ENCODE data around the gene ARFGEF3. TPM values are rescaled to one million over a fixed set of nuclear protein-coding genes. Genes with fewer than 3 reads are reported as not detected.

Gene ARFGEF3
- total RNA-seq, 1 experiment from 2014 or later, result 9.3 TPM

- Histone ChIP-seq H3K9me3 (replicated peaks) (no peaks in the 10 kb centered on the region), H3K36me3 (no peaks in the 10 kb centered on the region; the same call in 1 of the 2 replicates), H3K27me3 (no peaks in the 10 kb centered on the region), H3K4me1 (peaks cover 4% of the 10 kb centered on the region; the same call in 1 of the 2 replicates), H3K27ac (no peak overlapping the region), H3K4me3 (no peak overlapping the region)
- DNase-seq, result no peak
Measured at GRCh38 chr6:138231381-138231886, 69.7 kb downstream of the ARFGEF3 start.

DNA sequence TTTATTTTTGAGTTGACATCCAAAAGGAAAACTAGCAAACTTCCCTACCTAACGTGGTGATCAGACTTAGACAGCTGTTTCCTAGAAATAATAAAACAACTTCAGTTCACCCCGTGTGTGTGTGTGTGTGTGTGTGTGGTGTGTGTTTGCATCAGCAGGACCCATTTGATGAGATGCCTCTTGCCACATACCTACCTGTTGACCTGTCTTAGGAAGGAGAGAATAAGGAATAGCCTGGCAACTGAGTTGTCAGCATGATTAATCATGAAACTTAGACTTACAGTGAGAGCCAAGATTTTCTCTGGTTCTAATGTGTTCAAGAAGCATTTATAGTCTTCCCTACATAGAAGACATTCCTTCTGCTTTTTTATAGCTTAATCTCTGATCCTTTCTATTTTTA is 72.6 kb downstream of the ARFGEF3 start:
- Histone ChIP-seq H3K9me3 (replicated peaks) (no peaks in the 10 kb centered on the region), H3K4me1 (peaks cover 23% of the 10 kb centered on the region), H3K4me3 (no peak overlapping the region), H3K27ac (no peak overlapping the region), H3K36me3 (no peaks in the 10 kb centered on the region; the same call in 1 of the 2 replicates), H3K27me3 (no peaks in the 10 kb centered on the region)
- DNase-seq, result no peak

DNA sequence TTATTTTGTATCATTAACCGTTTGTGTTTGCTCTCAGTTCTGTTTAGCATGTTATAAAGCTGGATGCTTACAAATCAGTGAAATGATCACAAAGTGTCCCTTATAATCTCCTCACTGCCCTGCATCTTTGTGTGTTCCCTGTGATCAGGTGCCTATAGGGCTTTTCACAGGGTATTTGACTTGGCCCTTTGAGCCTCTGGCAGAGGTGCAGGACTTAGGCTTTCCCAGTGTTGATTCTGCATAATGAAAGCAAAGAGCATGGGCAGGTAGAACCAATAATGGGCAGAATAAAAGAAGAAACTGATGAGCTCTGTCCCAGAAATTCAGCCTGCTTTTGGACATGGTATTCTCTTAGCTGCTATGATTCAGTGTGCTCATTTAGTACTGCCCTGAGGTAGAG is 73.5 kb downstream of the ARFGEF3 start:
- DNase-seq, result no peak
- Histone ChIP-seq H3K27ac (no peak overlapping the region), H3K9me3 (replicated peaks) (no peaks in the 10 kb centered on the region), H3K36me3 (no peaks in the 10 kb centered on the region; the same call in 1 of the 2 replicates), H3K4me1 (peaks cover 29% of the 10 kb centered on the region), H3K4me3 (no peak overlapping the region), H3K27me3 (no peaks in the 10 kb centered on the region)

GRCh38 chr6:138235693-138236092 is 74.0 kb downstream of the ARFGEF3 start:
- Histone ChIP-seq H3K27me3 (no peaks in the 10 kb centered on the region), H3K9me3 (replicated peaks) (no peaks in the 10 kb centered on the region), H3K27ac (no peak overlapping the region), H3K4me1 (peaks cover 31% of the 10 kb centered on the region), H3K4me3 (no peak overlapping the region), H3K36me3 (no peaks in the 10 kb centered on the region)
- no peak for DNase-seq

GRCh38 chr6:138237463-138237862 is 75.7 kb downstream of the ARFGEF3 start:
- Histone ChIP-seq H3K4me3 (no peak overlapping the region), H3K27ac (no peak overlapping the region), H3K4me1 (peaks cover 44% of the 10 kb centered on the region), H3K9me3 (replicated peaks) (no peaks in the 10 kb centered on the region), H3K27me3 (no peaks in the 10 kb centered on the region), H3K36me3 (no peaks in the 10 kb centered on the region)
- peak in 1 of 2 experiments; percentile 20 for DNase-seq

GRCh38 chr6:138238368-138238767 is 76.6 kb downstream of the ARFGEF3 start:
- DNase-seq, result peak; percentile 23 to 66
- H3K27ac ChIP-seq, result peak overlapping the region; percentile 35
- peaks cover 53% of the 10 kb centered on the region for H3K4me1 ChIP-seq
- H3K36me3 ChIP-seq, result no peaks in the 10 kb centered on the region
- no peaks in the 10 kb centered on the region for H3K27me3 ChIP-seq
- no peak overlapping the region for H3K4me3 ChIP-seq
- H3K9me3 ChIP-seq (replicated peaks), result no peaks in the 10 kb centered on the region

GRCh38 chr6:138239774-138240173 is 78.0 kb downstream of the ARFGEF3 start:
- H3K4me1 ChIP-seq, result peaks cover 56% of the 10 kb centered on the region
- H3K27ac ChIP-seq, result peak overlapping the region; percentile 92
- H3K4me3 ChIP-seq, result no peak overlapping the region
- no peaks in the 10 kb centered on the region for H3K36me3 ChIP-seq
- no peaks in the 10 kb centered on the region for H3K9me3 ChIP-seq (replicated peaks)
- H3K27me3 ChIP-seq, result no peaks in the 10 kb centered on the region
- peak in 1 of 2 experiments; percentile 27 for DNase-seq

GRCh38 chr6:138240476-138241245 is 78.9 kb downstream of the ARFGEF3 start:
- peak overlapping the region; percentile 32 for H3K4me3 ChIP-seq
- H3K27me3 ChIP-seq, result no peaks in the 10 kb centered on the region
- H3K9me3 ChIP-seq (replicated peaks), result no peaks in the 10 kb centered on the region
- no peaks in the 10 kb centered on the region for H3K36me3 ChIP-seq
- H3K4me1 ChIP-seq, result peaks cover 61% of the 10 kb centered on the region
- peak overlapping the region; percentile 92 for H3K27ac ChIP-seq
- DNase-seq, result peak; percentile 85 to 96

GRCh38 chr6:138241381-138241780 is 79.6 kb downstream of the ARFGEF3 start:
- Histone ChIP-seq H3K27me3 (no peaks in the 10 kb centered on the region), H3K9me3 (replicated peaks) (no peaks in the 10 kb centered on the region), H3K4me1 (peaks cover 68% of the 10 kb centered on the region), H3K36me3 (no peaks in the 10 kb centered on the region), H3K27ac (peak overlapping the region; percentile 92), H3K4me3 (peak overlapping the region; percentile 32)
- DNase-seq, result peak in 1 of 2 experiments; percentile 42

DNA sequence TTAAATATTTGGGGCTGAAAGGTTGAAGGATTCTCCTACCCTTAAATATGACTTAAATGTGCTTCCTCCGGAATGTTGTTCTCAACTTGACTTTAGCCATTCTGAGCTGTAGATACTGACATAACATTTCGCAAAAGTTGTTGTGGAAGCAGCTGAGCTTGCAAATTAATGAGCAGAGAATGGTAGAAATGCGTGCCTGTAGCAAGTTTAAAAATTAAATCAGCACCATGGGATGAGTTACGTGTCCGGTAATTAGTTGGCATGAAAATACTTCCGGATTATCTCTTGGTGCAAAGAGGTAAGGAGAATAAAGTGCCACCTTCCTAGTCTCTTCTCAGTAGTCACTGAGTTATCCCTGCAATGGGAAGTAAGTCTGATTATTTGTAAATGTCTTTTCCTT is 80.2 kb downstream of the ARFGEF3 start:
- Histone ChIP-seq H3K4me1 (peaks cover 73% of the 10 kb centered on the region), H3K27me3 (no peaks in the 10 kb centered on the region), H3K36me3 (no peaks in the 10 kb centered on the region), H3K4me3 (no peak overlapping the region), H3K9me3 (replicated peaks) (no peaks in the 10 kb centered on the region), H3K27ac (peak overlapping the region; percentile 92)
- peak in 1 of 2 experiments; percentile 6 for DNase-seq

GRCh38 chr6:138242987-138243592 is 81.4 kb downstream of the ARFGEF3 start:
- Histone ChIP-seq H3K4me1 (peaks cover 79% of the 10 kb centered on the region), H3K27ac (peak overlapping the region; percentile 92), H3K4me3 (no peak overlapping the region), H3K36me3 (no peaks in the 10 kb centered on the region), H3K9me3 (replicated peaks) (no peaks in the 10 kb centered on the region), H3K27me3 (no peaks in the 10 kb centered on the region)
- peak in 1 of 2 experiments; percentile 9 for DNase-seq

- no peaks in the 10 kb centered on the region for H3K9me3 ChIP-seq (replicated peaks)
- no peak overlapping the region for H3K4me3 ChIP-seq
- H3K27ac ChIP-seq, result peak overlapping the region; percentile 74
- no peaks in the 10 kb centered on the region for H3K36me3 ChIP-seq
- H3K27me3 ChIP-seq, result no peaks in the 10 kb centered on the region
- peaks cover 58% of the 10 kb centered on the region for H3K4me1 ChIP-seq
- peak; percentile 9 to 32 for DNase-seq
Measured at GRCh38 chr6:138245751-138246150, 84.0 kb downstream of the ARFGEF3 start.

GRCh38 chr6:138246650-138247440 is 85.1 kb downstream of the ARFGEF3 start:
- no peaks in the 10 kb centered on the region for H3K27me3 ChIP-seq
- H3K4me3 ChIP-seq, result no peak overlapping the region
- H3K36me3 ChIP-seq, result no peaks in the 10 kb centered on the region
- H3K4me1 ChIP-seq, result peaks cover 47% of the 10 kb centered on the region
- peak overlapping the region; percentile 74 for H3K27ac ChIP-seq
- no peaks in the 10 kb centered on the region for H3K9me3 ChIP-seq (replicated peaks)
- DNase-seq, result peak; percentile 14 to 57

- Histone ChIP-seq H3K4me1 (peaks cover 36% of the 10 kb centered on the region), H3K36me3 (no peaks in the 10 kb centered on the region), H3K4me3 (no peak overlapping the region), H3K27me3 (no peaks in the 10 kb centered on the region), H3K27ac (peak overlapping the region; percentile 74), H3K9me3 (replicated peaks) (no peaks in the 10 kb centered on the region)
- peak; percentile 37 to 62 for DNase-seq
Measured at GRCh38 chr6:138248011-138248410, 86.3 kb downstream of the ARFGEF3 start.

Measured in SJCRH30 (cell line).